NOMO-1 treated with DMSO at 0.1 percent for 48 hours (cell line): Measurements from ENCODE around the gene NFIL3.
"Not testable (repeated sequence)": the region's sequence is repeated elsewhere in the genome, so short reads cannot be mapped to it uniquely, and the experiment has no call there.

Experiments
- DNase-seq: peaks from one replicate; lab custom pipeline; 2025; ENCODE audit not compliant: unreplicated experiment; lab: John Stamatoyannopoulos, UW

The NFIL3 gene

GRCh38 chr9:91398926-91399325 is 24.7 kb downstream of the NFIL3 start:
- DNase-seq, result no peak

- no peak for DNase-seq
Observed at GRCh38 chr9:91395553-91396471, 27.8 kb downstream of the NFIL3 start.

- DNase-seq, result peak; percentile 67
Observed at GRCh38 chr9:91395106-91395552, 28.5 kb downstream of the NFIL3 start.

DNA sequence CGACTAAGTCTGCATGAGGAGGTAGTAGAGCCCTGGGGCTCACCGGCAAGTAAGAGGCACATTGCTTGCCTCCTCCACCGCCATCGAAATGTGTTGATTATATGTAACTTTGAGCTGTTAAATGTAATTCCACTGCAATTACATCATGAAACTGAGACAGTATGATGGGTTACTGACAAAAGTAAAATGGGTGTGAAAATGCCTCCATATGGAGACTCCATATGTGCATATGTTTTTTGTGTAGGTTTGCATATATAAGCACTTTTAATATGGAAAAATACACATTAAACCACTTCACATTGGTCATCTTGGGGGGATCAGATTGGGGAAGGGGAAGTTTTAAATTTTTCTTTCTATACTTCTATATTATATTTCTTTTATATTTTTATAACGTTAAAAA is 29.8 kb downstream of the NFIL3 start:
- DNase-seq, result no peak

DNA sequence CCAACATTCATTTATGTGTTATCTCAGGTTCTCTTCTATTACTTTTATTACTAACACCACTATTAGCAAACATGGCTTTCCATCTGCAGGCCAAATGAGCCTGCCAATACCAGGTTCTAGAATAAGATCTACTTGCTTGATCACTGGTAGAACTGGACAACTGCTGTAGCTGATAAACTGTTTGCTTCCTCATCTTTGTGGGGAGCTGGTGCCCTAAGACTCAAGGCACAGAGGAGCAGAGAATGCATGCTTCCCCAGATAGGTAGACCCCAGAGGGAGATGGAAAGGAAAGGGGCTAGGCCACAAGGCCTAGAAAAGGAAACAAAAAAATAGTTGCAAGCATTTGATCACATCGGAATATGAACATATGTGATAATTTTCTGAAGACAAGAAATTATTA is 31.2 kb downstream of the NFIL3 start:
- DNase-seq, result no peak

DNA sequence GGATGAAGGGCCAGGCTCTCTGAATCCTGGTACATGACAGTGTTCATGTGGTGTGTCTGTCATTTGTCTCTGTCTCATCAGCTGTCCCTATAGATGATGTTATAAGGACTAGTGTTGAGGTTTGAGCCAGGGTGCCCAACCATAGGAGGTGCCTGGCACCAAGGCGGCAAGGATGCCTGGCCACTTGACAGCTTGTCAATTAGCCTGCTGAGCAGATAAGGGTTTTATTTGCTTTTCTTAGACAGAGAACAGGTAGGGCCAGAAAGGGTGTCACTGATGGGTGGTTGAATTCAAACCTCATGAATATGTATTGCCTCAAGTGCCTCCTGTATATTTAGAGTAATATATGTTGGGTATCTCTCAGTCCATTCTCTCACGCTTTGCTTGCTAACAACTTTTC is 31.8 kb downstream of the NFIL3 start:
- DNase-seq, result no peak

- no peak for DNase-seq
Observed at GRCh38 chr9:91391412-91391811, 32.2 kb downstream of the NFIL3 start.

DNA sequence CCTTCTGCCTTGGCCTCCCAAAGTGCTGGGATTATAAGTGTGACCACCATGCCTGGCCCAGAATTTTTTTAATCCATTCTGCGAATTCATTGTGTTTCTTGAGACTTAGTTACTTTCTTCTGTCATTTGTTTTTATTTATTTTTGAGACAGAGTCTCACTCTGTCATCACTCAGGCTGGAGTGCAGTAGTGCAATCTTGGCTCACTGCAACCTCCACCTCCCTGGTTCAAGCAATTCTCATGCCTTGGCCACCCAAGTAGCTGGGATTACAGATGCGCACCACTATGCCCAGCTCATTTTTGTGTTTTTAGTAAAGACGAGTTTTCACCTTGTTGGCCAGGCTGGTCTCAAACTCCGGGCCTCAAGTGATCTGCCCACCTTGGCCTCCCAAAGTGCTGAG is 33.9 kb downstream of the NFIL3 start:
- not testable (repeated sequence) for DNase-seq

- no peak for DNase-seq
Observed at GRCh38 chr9:91386765-91387164, 36.9 kb downstream of the NFIL3 start.

GRCh38 chr9:91384954-91385353 is 38.7 kb downstream of the NFIL3 start:
- DNase-seq, result no peak

- DNase-seq, result no peak
Observed at GRCh38 chr9:91383577-91383976, 40.1 kb downstream of the NFIL3 start.

- DNase-seq, result no peak
Observed at GRCh38 chr9:91382298-91382697, 41.3 kb downstream of the NFIL3 start.

- DNase-seq, result no peak
Observed at GRCh38 chr9:91379426-91379825, 44.2 kb downstream of the NFIL3 start.

- DNase-seq, result no peak
Observed at GRCh38 chr9:91378695-91379127, 44.9 kb downstream of the NFIL3 start.

DNA sequence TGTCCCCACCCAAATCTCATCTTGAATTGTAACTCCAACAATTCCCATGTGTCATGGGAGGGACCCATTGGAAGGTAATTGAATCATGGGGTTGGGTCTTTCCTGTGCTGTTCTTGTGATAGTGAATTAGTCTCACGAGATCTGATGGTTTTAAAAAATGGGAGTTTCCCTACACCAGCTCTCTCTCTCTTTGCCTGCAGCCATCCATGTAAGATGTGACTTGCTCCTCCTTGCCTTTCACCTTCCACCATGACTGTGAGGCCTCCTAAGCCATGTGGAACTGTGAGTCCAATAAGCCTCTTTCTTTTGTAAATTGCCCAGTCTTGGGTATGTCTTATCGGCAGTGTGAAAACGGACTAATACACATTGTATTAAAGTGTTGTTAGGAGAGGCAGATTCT is 45.6 kb downstream of the NFIL3 start:
- not testable (repeated sequence) for DNase-seq

DNA sequence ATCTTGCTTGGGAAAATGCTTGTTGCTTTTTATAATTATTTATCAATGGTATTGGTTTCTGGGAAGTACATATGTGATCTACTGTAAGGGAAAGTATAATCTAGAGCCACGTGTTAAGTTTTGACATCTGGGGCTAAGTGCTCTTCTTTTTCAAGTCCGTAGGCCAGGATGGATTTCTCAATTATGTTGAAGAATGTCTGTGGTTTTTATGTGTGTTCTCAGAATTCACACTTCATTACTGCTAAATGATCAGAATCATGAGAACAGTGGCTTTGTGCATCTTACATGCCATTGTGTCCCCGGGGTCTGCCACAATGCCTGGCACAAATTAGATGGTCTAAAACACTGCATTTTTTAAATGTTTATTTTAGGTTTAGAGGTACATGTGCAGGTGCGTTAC is 47.4 kb downstream of the NFIL3 start:
- no peak for DNase-seq

DNA sequence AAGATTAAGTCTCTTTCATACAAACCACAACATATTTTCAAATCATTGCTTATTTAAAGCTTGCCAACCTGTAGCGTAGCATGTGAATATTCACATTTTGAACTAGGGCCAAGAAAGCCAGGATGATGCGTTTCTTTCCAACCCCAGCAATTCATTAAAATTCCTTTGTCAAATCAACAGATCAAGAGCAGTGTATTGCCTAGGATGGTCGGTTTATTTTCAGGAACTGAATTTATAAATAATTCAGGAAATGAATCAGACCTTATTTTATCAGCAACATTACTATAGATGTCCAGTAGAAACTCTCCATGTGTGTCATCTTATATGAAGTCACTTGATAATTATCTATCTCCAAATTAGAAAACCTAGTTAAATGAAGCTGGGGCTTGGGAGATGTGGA is 48.7 kb downstream of the NFIL3 start:
- no peak for DNase-seq

- DNase-seq, result no peak
Observed at GRCh38 chr9:91371894-91372293, 51.7 kb downstream of the NFIL3 start.

DNA sequence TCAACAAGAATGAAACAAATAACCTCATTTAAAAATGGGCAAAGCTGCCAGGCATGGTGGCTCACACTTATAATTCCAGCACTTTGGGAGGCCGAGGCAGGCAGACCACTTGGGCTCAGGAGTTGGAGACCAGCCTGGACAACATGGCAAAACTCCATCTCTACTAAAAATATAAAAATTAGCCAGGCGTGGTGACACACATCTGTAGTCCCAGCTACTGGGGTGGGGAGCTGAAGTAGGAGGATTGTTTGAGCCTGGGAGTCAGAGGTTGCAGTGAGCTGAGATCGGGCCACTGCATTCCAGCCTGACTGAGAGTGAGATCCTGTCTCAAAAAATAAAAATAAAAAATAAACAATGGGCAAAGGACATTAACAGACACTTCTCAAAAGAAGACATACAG is 53.6 kb downstream of the NFIL3 start:
- not testable (repeated sequence) for DNase-seq

DNA sequence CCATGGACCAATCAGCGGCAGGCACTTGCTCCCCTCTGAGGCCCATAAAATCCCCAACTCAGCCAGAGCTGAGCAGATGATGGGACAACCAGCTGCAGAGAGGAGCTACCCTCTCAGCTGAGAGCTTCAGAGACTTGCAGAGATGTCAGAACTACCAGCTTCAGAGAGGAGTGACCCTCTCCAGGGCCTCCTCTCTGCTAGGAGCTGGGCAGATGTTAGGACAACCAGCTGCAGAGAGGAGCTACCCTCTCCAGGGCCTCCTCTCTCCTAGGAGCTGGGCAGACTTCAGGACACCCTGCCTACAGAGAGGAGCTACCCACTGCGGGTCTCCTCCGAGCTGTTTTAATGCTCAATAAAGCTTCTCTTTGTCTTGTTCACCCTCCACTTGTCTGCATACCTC is 58.9 kb downstream of the NFIL3 start:
- no peak for DNase-seq

- DNase-seq, result no peak
Observed at GRCh38 chr9:91364005-91364404, 59.6 kb downstream of the NFIL3 start.

DNA sequence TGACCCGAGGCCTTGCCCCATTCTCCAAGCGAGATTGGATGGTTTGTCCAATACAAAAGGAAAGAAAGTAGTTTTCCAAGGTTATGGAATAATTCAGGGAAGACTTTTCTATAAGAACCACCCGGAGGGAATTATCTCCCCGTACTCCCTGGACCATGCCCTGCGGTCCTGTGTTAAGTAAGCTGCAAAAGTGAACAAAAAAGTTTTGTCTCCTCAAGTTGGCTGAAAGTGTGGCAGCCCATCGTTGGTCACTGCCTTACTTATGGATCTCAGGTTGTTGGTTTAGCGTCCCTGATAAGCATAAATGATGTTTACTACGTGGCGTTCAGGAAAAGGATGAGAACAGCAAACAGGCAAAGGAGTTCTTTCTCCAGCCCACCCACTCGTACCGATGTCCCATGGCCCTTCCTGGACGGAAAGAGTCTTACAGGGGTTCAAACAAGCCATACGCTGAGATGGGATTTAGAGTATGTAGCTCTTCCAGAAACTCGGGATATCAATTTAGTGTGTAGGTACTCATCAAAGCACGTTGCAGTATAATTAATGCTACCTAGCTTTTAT is 61.5 kb downstream of the NFIL3 start:
- no peak for DNase-seq
